GM21619 (cell line): ENCODE measurements around the gene PSG4.
"Not testable (repeated sequence)": the region's sequence is repeated elsewhere in the genome, so short reads cannot be mapped to it uniquely, and the experiment has no call there.

ENCODE experiments used
- ATAC-seq: cut with Tn5 transposase; IDR thresholded peaks from one replicate; pipeline ENCODE4 v1.9.1; 2021; ENCODE audit not compliant: unreplicated experiment

PSG4 gene

DNA sequence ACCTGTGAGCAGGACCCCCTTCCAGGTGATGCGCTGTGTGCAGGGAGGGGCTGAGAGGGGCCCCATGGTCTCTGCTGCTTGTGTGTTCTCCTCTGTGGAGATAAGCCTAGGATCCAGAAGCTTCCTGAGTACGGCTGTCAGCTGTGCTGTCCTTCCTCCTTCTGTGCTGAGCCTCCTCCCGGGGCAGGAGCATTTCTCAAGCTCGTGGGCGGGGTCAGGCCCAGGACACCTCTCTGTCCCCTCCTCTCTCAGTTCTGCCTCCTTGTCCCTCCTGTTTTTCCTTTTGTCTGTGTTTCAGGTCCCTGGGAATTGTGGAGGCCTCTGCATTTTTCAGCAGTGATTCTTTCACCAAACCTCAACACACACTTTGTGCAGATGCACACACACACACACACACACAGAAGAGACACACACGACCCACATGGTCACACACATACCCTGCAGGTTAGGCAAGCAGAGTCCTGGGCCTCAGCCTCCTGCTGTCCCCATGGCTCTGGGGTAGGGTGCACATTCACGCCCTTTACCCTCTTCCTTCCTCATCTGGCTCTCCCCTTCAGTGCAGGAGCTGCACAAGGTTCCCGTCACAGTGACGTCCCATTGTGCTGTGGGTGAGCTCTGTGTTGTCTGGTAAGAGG lies at the start of gene PSG4:
PSG4 (minus strand) TSS at position 168 of the 635 bp plus-strand sequence; CDS start at position 66, 102 bp downstream.
- ATAC-seq, result not testable (repeated sequence)

DNA sequence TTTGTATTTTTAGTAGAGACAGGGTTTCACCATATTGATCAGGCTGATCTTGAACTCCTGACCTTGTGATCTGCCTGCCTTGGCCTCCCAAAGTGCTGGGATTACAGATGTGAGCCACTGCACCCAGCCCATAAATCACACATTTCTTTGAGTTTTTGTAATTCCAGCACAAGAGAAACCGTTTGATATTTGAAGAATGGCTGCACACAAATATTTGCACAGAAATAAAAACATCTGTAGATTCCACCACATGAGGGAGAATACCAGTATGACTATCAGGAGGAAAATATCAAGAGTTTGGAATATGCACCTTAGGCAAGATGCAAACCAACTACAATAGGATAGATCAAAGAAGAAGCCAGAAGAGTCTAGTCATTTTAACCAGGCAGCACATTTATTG lies 46.0 kb upstream of the PSG4 start:
- ATAC-seq, result not testable (repeated sequence)

DNA sequence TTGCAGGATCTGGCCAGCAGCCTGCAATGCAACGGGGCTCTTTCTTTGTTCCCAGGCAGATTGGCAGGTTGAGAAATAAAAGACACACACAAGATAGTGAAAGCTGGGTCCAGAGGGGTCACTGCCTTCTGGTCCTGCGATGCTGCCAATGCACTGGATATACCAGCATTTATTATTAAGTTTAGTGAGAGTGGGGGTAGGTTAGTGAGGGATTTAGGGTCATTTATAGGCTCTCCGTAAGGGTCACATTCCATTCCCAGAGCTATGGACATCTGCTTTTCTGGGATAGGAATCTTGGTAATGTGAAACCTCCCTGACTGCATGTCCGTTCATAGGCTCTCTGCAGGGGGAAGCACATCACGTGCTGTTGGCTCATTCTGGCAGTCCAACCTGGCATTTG lies 44.9 kb upstream of the PSG4 start:
- ATAC-seq, result not testable (repeated sequence)

DNA sequence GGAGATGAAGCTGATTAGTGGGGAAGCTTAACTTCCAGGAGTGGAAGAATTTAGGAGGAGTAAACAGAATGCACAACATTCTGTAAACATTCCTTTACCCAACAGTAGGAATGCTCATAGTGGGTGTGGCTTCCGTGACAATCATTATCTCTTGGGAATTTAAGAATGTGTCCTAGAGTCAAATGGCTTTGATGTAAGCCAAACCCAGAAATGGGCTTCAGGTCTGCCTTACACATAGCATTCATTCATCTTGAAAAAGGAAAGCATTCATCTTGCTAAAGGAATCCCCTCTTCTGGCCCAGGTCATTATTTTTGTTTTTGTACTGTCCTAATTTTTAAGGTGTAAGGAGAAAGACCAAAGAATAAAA lies 43.2 kb upstream of the PSG4 start:
- not testable (repeated sequence) for ATAC-seq

DNA sequence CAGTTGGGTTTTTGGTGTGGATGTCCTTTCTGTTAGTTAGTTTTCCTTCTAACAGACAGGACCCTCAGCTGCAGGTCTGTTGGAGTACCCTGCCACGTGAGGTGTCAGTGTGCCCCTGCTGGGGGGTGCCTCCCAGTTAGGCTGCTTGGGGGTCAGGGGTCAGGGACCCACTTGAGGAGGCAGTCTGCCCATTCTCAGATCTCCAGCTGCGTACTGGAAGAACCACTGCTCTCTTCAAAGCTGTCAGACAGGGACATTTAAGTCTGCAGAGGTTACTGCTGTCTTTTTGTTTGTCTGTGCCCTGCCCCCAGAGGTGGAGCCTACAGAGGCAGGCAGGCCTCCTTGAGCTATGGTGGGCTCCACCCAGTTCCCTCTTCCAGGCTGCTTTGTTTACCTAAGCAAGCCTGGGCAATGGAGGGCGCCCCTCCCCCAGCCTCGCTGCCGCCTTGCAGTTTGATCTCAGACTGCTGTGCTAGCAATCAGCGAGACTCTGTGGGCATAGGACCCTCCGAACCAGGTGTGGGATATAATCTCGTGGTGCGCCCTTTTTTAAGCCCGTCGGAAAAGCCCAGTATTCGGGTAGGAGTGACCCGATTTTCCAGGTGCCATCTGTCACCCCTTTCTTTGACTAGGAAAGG lies 41.9 kb upstream of the PSG4 start:
- ATAC-seq, result not testable (repeated sequence)

DNA sequence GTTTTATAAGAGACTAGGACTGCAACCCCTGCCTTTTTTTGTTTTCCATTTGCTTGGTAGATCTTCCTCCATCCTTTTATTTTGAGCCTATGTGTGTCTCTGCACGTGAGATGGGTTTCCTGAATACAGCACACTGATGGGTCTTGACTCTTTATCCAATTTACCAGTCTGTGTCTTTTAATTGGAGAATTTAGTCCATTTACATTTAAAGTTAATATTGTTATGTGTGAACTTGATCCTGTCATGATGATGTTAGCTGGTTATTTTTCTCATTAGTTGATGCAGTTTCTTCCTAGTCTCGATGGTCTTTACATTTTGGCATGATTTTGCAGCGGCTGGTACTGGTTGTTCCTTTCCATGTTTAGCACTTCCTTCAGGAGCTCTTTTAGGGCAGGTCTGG lies 40.4 kb upstream of the PSG4 start:
- ATAC-seq, result not testable (repeated sequence)

DNA sequence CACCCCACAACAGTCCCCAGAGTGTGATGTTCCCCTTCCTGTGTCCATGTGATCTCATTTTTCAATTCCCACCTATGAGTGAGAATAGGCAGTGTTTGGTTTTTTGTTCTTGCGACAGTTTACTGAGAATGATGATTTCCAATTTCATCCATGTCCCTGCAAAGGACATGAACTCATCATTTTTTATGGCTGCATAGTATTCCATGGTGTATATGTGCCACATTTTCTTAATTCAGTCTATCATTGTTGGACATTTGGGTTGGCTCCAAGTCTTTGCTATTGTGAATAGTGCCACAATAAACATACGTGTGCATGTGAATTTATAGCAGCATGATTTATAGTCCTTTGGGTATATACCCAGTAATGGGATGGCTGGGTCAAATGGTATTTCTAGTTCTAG lies 36.8 kb upstream of the PSG4 start:
- ATAC-seq, result not testable (repeated sequence)

DNA sequence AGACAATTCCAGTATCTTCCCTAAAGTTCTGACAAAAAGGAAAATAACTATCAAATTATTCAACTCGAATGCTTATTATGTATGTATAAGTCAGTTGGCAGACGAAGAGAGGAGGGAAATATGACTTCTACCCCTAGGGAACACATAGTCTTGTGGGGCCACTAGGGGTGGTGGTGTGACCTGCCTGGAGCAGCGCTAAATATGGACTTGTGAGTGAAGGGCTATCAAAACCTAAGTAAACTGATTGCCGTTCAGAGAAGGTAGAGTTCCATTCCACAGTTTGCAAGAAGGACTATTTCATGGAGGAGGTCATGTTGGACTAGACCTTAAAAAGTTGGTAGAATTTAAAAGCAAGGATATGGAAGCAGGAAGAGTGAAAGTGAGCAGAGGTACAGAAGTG lies 32.8 kb upstream of the PSG4 start:
- not testable (repeated sequence) for ATAC-seq

DNA sequence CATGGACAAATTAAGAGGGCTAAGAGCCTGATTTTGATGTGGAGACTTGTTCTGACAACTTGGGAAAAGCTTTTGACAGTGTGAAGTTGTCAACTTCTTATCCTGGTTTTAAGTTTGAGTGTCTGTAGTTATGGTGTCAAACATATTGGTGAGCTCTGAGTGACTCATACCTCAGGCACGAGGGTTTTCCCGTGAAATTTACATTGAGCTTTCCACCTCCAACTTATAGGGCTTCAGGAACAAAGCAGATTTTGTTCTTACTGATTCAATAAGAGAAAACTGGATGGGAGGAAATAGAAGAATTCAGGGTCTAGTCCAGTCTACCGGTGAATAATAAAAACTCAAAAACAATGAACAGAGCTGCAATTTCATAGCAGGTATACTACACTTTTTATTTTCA lies 30.2 kb upstream of the PSG4 start:
- ATAC-seq, result not testable (repeated sequence)

DNA sequence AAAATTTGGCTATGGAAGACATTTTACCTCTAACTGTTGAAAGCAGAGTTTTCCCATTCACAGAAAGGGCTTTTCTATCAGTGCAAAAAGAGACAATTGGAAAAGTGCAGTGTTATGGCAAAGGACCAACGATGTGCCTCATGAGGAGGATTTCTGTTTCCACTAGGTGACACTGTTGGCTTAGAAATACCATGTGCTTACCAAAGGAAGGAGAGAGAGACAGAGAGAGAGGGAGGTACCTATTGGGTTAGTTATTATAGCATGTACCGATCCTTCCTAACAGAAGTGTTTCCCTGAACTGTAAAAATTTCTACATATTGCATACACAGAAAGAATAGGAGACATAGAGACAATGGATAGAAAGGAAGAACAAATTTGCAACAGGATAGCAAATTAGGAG lies 23.9 kb upstream of the PSG4 start:
- ATAC-seq, result no peak

DNA sequence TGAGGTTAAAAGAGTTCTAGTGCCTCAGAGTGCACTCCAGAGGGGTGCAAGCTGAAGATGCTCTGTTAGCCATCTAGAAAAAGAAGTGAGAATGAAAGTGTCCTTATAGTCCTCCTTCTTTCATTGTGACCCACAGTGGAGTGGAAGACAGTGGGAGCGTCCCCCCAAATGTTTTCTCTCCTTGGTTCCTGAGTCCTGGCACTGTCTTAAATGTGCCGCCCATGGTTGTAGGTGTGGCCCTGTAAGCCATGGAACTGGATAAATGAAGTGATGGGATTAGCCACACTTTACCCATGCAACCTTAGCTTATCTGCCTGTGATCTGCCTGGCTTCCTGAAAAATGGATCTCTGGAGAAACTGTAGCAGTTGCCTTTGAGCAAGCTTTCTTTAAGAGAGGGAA lies 23.3 kb upstream of the PSG4 start:
- not testable (repeated sequence) for ATAC-seq

DNA sequence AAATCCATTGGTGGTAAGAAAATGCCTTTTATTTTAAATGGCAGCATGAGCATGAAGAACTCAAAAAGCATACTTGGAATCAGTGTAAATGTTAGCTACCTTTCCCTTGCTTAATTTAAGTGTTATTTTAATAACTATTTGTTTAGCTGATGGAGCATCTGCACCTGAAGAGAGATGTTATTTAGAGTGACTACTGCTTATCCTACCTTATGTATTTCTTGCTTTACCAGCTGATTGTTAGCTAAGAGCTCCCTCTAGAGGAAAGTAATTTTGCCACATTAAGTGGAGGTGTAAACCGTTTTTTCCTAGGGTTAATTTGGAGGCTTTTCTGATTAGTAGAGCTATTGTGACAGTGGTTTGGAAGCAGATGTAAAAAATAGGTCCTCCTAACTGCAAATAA lies 21.5 kb upstream of the PSG4 start:
- not testable (repeated sequence) for ATAC-seq

DNA sequence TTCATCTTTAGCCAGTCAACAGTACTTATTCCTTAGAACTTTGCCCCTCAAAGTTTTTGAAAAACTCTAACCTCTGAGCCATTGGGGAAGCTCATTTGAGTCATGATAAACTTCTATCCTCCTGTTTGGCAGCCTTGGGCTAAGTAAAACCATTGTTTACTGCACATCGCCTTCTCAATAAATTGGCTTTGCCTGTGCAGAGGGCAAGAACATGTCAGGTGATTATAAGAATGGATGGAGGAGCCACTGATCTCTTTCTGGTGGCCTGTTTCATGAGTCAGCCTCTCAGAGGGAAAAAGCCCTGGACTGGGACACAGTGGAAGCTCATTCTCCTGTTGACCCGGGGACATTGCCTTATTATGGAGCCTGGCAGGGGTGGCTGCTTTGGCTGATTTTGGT lies 19.4 kb upstream of the PSG4 start:
- ATAC-seq, result no peak

DNA sequence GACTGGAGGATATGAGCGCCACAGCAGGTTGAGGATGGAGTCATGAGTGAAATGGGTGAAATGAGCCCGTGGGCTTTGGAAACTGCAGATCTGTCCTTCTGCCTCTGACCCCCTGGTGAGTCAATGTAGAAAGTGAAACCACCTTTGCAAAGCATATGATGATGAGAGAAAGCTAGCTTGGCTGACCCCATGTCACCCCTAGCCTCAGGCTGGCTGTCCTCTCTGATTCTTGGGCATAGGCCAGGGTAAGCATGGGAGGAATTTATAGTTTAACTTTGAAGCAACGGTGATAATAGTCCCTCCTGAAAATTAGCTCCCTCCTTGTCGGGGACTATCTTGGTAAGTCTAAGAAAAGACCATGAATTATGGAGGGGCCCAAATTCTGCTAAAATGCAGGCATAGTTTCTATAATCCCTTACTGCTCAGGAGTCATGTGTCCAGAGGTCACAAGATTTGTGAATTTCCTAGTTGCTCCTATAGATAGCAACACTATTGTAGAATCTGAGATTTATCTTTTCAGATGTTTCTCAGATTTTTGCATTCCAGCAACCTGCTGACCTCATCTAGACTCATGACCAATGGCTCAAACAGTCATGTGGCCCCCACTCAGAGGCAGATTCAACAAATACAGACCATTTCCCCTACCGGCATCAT lies 18.9 kb upstream of the PSG4 start:
- ATAC-seq, result not testable (repeated sequence)

DNA sequence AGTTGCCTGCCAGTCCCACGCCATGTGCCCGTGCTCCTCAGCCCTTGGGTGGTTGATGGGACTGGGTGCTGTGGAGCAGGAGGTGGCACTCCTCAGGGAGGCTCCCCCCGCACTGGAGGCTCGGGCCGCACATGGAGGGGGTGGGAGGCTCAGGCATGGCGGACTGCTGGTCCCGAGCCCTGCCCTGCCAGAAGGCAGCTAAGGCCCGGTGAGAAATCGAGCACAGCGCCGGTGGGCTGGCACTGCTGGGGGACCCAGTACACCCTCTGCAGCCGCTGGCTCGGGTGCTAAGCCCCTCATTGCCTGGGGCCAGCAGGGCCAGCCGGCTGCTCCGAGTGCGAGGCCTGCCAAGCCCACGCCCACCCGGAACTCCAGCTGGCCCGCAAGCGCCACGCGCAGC lies 16.5 kb upstream of the PSG4 start:
- ATAC-seq, result not testable (repeated sequence)

DNA sequence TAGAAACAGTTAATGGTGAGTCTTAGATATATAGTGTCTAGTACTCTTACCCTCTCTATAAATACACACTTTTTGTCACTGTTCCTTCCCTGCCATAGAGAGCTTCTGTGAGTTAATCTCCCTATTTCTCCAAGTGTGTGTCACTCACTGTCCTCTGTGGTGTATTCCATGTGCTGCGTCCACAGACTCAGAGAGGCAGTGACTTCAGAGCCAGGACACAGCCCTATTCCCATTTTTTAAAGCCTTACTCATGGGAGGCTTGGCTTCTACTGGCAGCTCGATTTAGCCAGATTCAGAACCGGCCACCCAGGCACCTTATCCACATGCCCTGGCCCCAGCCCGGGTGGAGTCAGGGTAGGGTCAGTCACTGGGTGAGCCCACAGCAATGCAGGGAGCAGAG lies 13.7 kb upstream of the PSG4 start:
- not testable (repeated sequence) for ATAC-seq

DNA sequence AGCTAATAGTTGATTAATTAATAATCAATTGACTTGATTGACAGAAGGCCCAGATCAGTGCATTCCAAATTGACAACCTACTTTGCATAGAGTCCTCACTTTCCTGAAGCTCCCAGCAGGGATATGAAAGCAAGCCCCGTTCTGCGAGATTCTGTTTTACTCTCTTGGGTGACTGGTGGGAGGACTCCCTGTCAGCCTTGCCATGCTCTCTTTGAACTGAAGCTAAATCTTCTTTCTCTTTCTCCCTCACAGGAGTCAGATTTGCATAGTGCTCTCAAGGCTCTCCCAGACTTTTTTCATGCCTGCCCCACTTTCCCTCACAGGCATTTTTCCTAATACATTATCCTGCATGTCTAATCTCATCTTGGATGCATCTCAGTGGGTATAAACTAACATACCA lies 10.4 kb upstream of the PSG4 start:
- ATAC-seq, result not testable (repeated sequence)

DNA sequence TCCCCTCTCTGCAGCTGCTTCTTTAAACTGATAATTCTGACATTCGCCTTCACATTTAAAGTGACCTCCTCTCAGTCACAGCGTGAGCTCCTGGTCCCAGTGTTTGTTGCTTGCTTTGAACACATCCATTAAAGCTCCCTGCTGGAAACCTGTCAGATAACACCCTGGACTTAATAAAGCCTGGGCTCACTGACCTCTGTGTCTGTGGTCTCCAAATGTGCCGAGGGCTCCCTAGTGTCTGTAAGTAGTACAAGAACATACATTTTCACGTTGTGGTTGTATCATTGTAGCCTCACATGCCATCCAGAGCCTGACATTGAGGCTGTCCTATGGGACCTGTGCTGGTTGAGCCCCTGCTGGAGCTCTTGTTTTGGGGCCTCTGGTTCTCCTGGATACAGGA lies 2.6 kb upstream of the PSG4 start:
- no peak for ATAC-seq

DNA sequence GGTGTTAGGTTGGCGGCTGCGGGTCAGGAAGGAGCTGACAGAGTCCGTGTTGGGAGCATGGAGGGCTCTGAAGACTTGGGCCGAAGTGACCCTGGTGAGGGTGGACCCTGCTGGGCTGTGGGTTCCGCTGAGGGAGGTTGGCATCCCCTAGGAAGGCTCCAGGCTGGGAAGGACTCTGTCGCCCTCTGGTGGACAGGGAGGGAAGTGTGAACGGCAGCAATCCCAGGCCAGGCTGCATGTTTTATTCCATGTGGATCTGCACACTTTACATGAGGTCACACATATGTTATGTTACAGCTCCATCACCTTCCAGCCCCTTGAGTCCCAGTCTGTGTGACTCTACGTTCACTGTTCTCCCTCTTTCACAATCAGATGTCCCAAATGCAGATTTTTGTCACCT lies 1.7 kb upstream of the PSG4 start:
- not testable (repeated sequence) for ATAC-seq

DNA sequence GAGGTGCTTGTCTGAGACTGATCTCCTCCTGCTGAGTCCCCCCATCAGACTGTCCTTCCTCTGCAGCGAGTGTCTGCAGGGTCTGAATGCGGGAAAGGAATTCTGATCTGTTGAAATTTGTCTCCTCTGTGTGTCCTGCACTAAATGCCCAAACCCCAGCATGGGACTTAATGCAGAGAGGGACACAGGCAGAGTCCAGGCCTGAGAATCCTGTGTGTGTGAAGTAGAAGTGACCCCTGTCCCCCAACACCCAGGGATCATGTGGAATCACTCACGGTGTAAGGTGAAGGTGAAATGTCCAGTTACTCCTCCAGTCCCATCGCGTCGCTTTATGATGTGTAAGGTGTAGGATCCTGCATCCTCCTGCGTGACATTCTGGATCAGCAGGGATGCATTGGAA lies 1.8 kb downstream of the PSG4 start:
- ATAC-seq, result not testable (repeated sequence)

DNA sequence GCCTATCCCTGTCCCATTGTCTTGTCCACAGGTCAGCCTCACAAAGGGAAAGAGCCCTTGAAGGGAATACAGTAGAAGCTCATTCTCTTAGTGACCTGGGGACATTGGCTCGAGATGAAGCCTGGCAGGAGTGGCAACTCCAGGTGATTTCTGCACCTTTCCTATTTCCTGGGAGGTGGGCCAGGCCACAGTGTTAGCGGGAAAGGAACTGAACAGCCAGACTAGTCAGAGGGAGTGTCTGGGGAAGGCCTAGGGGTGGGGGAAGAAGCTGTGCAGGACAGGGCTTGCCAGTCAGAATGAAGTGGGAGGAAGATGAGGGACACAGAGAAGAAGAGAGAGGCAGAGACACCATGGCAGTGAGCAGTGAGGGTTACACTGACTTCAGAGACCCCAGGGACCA lies 3.5 kb downstream of the PSG4 start:
- not testable (repeated sequence) for ATAC-seq

DNA sequence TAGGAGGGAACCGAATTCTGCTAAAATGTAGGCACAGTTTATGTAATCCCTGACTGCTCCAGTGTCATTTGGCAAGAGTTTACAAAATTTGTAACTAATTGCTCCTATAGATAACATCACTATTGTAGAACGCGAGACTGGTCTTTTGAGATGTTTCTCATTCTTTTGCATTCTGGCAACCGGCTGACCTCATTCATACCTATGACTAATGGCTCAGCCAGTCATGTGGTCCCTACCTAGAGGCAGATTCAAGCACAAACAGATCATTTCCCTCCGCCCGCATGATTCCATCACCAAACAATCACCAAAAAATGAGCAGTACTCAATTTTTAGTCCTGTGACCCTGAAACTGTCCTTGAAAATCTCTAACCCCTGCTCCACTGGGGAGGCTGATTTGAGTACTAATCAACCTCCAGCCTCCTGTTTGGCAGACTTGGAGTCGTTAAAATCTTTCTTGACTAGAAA lies 4.1 kb downstream of the PSG4 start:
- not testable (repeated sequence) for ATAC-seq
